ENCODE data around the gene REC8. TPM values are rescaled to one million over a fixed set of nuclear protein-coding genes. Genes with fewer than 3 reads are reported as not detected.

REC8 gene
- total RNA-seq, 3 donors from 2014 or later: 14.9 to 17.0 (median 16.8) TPM

GRCh38 chr14:24176599-24176998 lies 4.7 kb downstream of the REC8 start:
- H3K4me1 ChIP-seq (ENCODE audit: low read depth): no peaks in the 10 kb centered on the region
- intact Hi-C loops (cut with DNase I, micrococcal nuclease): no loop called here
- no peak overlapping the region for H3K4me3 ChIP-seq
- ATAC-seq: no peak
- no peak for TF ChIP-seq CTCF (IDR thresholded peaks at IDR 0.05)
- no peak for DNase-seq
- no peaks in the 10 kb centered on the region for H3K36me3 ChIP-seq (ENCODE audit: low read depth)
- H3K9me3 ChIP-seq: no peaks in the 10 kb centered on the region

GRCh38 chr14:24177041-24177825 lies 5.4 kb downstream of the REC8 start:
- no peaks in the 10 kb centered on the region for H3K36me3 ChIP-seq (ENCODE audit: low read depth)
- intact Hi-C loops (cut with DNase I, micrococcal nuclease): no loop called here
- no peaks in the 10 kb centered on the region for H3K9me3 ChIP-seq
- no peak for ATAC-seq
- DNase-seq: no peak
- no peak for TF ChIP-seq CTCF (IDR thresholded peaks at IDR 0.05)
- no peak overlapping the region for H3K4me3 ChIP-seq
- H3K4me1 ChIP-seq (ENCODE audit: low read depth): no peaks in the 10 kb centered on the region

DNA sequence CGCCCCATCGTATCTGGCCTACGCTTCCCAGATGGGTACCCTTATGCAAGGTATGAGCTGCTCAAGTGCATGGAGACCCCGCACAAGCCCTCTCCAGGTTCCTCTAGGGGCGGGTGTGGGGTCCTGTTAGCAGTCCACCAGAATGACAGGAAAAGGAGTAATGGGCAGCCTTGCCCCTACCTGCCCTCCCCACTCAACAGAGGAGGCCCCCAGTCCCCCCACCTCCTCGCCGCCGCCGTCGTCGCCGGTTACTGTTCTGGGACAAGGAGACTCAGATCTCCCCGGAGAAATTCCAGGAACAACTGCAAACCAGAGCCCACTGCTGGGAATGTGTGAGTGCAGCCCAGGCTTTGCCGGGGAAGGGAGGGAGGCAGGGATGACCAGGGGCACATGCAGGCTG lies 6.0 kb downstream of the REC8 start:
- no peaks in the 10 kb centered on the region for H3K9me3 ChIP-seq
- H3K36me3 ChIP-seq (ENCODE audit: low read depth): no peaks in the 10 kb centered on the region
- no peak for DNase-seq
- H3K4me1 ChIP-seq (ENCODE audit: low read depth): no peaks in the 10 kb centered on the region
- no peak for TF ChIP-seq CTCF (IDR thresholded peaks at IDR 0.05)
- no peak for ATAC-seq
- intact Hi-C loops (cut with DNase I, micrococcal nuclease): no loop called here
- H3K4me3 ChIP-seq: no peak overlapping the region

GRCh38 chr14:24178399-24179178 lies 6.7 kb downstream of the REC8 start:
- H3K4me1 ChIP-seq (ENCODE audit: low read depth): no peaks in the 10 kb centered on the region
- no peaks in the 10 kb centered on the region for H3K36me3 ChIP-seq (ENCODE audit: low read depth)
- no peak for TF ChIP-seq CTCF (IDR thresholded peaks at IDR 0.05)
- no peak overlapping the region for H3K4me3 ChIP-seq
- ATAC-seq (no peak), DNase-seq (no peak)
- intact Hi-C loops (cut with DNase I, micrococcal nuclease): no loop called here
- no peaks in the 10 kb centered on the region for H3K9me3 ChIP-seq

DNA sequence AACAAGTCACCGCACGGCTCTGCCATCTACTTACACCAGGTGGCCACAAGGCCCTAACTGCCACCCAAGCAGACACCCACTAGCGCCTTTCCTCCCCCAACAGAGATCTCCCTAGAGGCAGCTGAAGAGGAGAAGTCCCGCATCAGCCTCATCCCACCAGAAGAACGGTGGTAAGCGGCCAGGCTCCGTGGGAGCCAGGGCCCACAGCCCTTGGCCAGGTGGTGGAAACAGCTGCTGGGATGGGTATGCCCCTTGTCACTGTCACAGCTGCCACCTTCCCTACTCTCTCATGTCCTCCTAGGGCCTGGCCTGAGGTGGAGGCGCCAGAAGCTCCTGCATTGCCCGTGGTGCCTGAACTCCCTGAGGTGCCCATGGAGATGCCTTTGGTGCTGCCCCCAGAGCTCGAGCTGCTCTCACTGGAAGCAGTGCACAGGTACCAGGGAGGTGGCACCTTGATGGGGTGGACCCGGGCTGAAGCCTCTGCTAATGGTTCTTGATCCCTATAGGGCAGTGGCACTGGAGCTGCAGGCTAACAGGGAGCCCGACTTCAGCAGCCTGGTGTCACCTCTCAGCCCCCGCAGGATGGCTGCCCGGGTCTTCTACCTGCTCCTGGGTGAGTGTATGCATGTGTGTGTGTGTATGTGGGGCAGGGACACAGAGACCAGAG lies 7.5 kb downstream of the REC8 start:
- TF ChIP-seq CTCF (IDR thresholded peaks at IDR 0.05): no peak
- ATAC-seq (no peak), DNase-seq (no peak)
- no peaks in the 10 kb centered on the region for H3K9me3 ChIP-seq
- H3K36me3 ChIP-seq (ENCODE audit: low read depth): no peaks in the 10 kb centered on the region
- H3K4me3 ChIP-seq: no peak overlapping the region
- intact Hi-C loops (cut with DNase I, micrococcal nuclease): no loop called here
- H3K4me1 ChIP-seq (ENCODE audit: low read depth): no peaks in the 10 kb centered on the region
